Measurements from ENCODE around the gene BHMT.
"Not testable (repeated sequence)": the region's sequence is repeated elsewhere in the genome, so short reads cannot be mapped to it uniquely, and the experiment has no call there.

Gene BHMT

GRCh38 chr5:79172269-79172668, 60.7 kb downstream of the BHMT start:
- no peak for DNase-seq (ENCODE audit: low read depth)

GRCh38 chr5:79173626-79174025, 62.0 kb downstream of the BHMT start:
- DNase-seq (ENCODE audit: low read depth) = no peak

- DNase-seq (ENCODE audit: low read depth) = not testable (repeated sequence)
These were observed 68.8 kb downstream of the BHMT start for GRCh38 chr5:79180449-79180848.

GRCh38 chr5:79181419-79182022, 69.9 kb downstream of the BHMT start:
- DNase-seq (ENCODE audit: low read depth) = no peak

Measured in GM04504 (cell line).